IPS-18a (cell line): ENCODE measurements around the gene ADAMTS20.
"Not testable (repeated sequence)": the region's sequence is repeated elsewhere in the genome, so short reads cannot be mapped to it uniquely, and the experiment has no call there.

Source experiments
- H3K27ac ChIP-seq: one replicate; pipeline ENCODE4 v1.5.1; 2013; ENCODE audit warnings: low read length
- H3K27me3 ChIP-seq: one replicate; pipeline ENCODE4 v1.6.1; 2013; ENCODE audit warnings: mild to moderate bottlenecking, low read length; ENCODE audit not compliant: control insufficient read depth, insufficient read depth
- H3K36me3 ChIP-seq: one replicate; pipeline ENCODE4 v1.6.1; 2013; ENCODE audit warnings: low read depth, low read length; ENCODE audit not compliant: control insufficient read depth
- H3K4me1 ChIP-seq: one replicate; pipeline ENCODE4 v1.6.1; 2013; ENCODE audit warnings: low read depth, low read length; ENCODE audit not compliant: control insufficient read depth
- H3K4me3 ChIP-seq: one replicate; pipeline ENCODE4 v1.5.1; 2013; ENCODE audit warnings: low read length
- H3K9ac ChIP-seq: one replicate; pipeline ENCODE4 v1.6.1; 2013; ENCODE audit warnings: mild to moderate bottlenecking, low read length, moderate library complexity
- H3K9me3 ChIP-seq: one replicate; pipeline ENCODE4 v1.6.1; 2013; ENCODE audit warnings: low read depth, low read length; ENCODE audit not compliant: control insufficient read depth

ADAMTS20 gene

GRCh38 chr12:43349863-43350262 is 202.1 kb downstream of the ADAMTS20 start:
- no peak overlapping the region for H3K9ac ChIP-seq
- H3K9me3 ChIP-seq, result peaks cover 3% of the 10 kb centered on the region
- H3K36me3 ChIP-seq, result no peaks in the 10 kb centered on the region
- H3K4me1 ChIP-seq, result no peaks in the 10 kb centered on the region
- H3K27me3 ChIP-seq, result no peaks in the 10 kb centered on the region
- no peak overlapping the region for H3K27ac ChIP-seq
- H3K4me3 ChIP-seq, result no peak overlapping the region

- H3K9ac ChIP-seq, result no peak overlapping the region
- no peak overlapping the region for H3K27ac ChIP-seq
- peaks cover 9% of the 10 kb centered on the region for H3K9me3 ChIP-seq
- no peak overlapping the region for H3K4me3 ChIP-seq
- no peaks in the 10 kb centered on the region for H3K27me3 ChIP-seq
- no peaks in the 10 kb centered on the region for H3K4me1 ChIP-seq
- no peaks in the 10 kb centered on the region for H3K36me3 ChIP-seq
Measured at GRCh38 chr12:43348221-43348620, 203.8 kb downstream of the ADAMTS20 start.

- H3K36me3 ChIP-seq, result no peaks in the 10 kb centered on the region
- no peaks in the 10 kb centered on the region for H3K4me1 ChIP-seq
- H3K4me3 ChIP-seq, result no peak overlapping the region
- no peak overlapping the region for H3K27ac ChIP-seq
- H3K27me3 ChIP-seq, result no peaks in the 10 kb centered on the region
- H3K9ac ChIP-seq, result no peak overlapping the region
- peaks cover 9% of the 10 kb centered on the region for H3K9me3 ChIP-seq
Measured at GRCh38 chr12:43347026-43347425, 205.0 kb downstream of the ADAMTS20 start.

GRCh38 chr12:43345023-43345422 is 207.0 kb downstream of the ADAMTS20 start:
- no peak overlapping the region for H3K27ac ChIP-seq
- H3K4me3 ChIP-seq, result no peak overlapping the region
- no peak overlapping the region for H3K9ac ChIP-seq
- no peaks in the 10 kb centered on the region for H3K4me1 ChIP-seq
- H3K36me3 ChIP-seq, result no peaks in the 10 kb centered on the region
- no peaks in the 10 kb centered on the region for H3K27me3 ChIP-seq
- peaks cover 9% of the 10 kb centered on the region for H3K9me3 ChIP-seq

- not testable (repeated sequence) for H3K4me1 ChIP-seq
Measured at GRCh38 chr12:43341785-43342313, 210.2 kb downstream of the ADAMTS20 start.

GRCh38 chr12:43338848-43339526 is 213.0 kb downstream of the ADAMTS20 start:
- Histone ChIP-seq H3K9me3 (no peaks in the 10 kb centered on the region), H3K4me1 (peaks cover 9% of the 10 kb centered on the region), H3K27ac (no peak overlapping the region), H3K36me3 (no peaks in the 10 kb centered on the region), H3K27me3 (no peaks in the 10 kb centered on the region), H3K4me3 (no peak overlapping the region), H3K9ac (no peak overlapping the region)

More at GRCh38 chr12:43341785-43342313, 210.2 kb downstream of the ADAMTS20 start:
- H3K9me3 ChIP-seq, H3K4me3 ChIP-seq, H3K9ac ChIP-seq, H3K27me3 ChIP-seq, H3K36me3 ChIP-seq, H3K27ac ChIP-seq: not testable (repeated sequence)

GRCh38 chr12:43337571-43338444 is 214.2 kb downstream of the ADAMTS20 start:
- H3K9ac ChIP-seq, result no peak overlapping the region
- H3K9me3 ChIP-seq, result no peaks in the 10 kb centered on the region
- H3K4me1 ChIP-seq, result peaks cover 9% of the 10 kb centered on the region
- no peaks in the 10 kb centered on the region for H3K27me3 ChIP-seq
- H3K4me3 ChIP-seq, result no peak overlapping the region
- H3K27ac ChIP-seq, result no peak overlapping the region
- H3K36me3 ChIP-seq, result no peaks in the 10 kb centered on the region

GRCh38 chr12:43336962-43337555 is 214.9 kb downstream of the ADAMTS20 start:
- Histone ChIP-seq H3K27ac (no peak overlapping the region), H3K4me3 (no peak overlapping the region), H3K4me1 (peaks cover 9% of the 10 kb centered on the region), H3K9me3 (no peaks in the 10 kb centered on the region), H3K36me3 (no peaks in the 10 kb centered on the region), H3K27me3 (no peaks in the 10 kb centered on the region), H3K9ac (no peak overlapping the region)

GRCh38 chr12:43333644-43334043 is 218.4 kb downstream of the ADAMTS20 start:
- no peaks in the 10 kb centered on the region for H3K27me3 ChIP-seq
- peaks cover 7% of the 10 kb centered on the region for H3K4me1 ChIP-seq
- no peak overlapping the region for H3K4me3 ChIP-seq
- no peak overlapping the region for H3K27ac ChIP-seq
- no peak overlapping the region for H3K9ac ChIP-seq
- no peaks in the 10 kb centered on the region for H3K36me3 ChIP-seq
- H3K9me3 ChIP-seq, result no peaks in the 10 kb centered on the region

GRCh38 chr12:43332977-43333640 is 218.9 kb downstream of the ADAMTS20 start:
- Histone ChIP-seq H3K4me3 (no peak overlapping the region), H3K9ac (no peak overlapping the region), H3K27ac (no peak overlapping the region), H3K9me3 (no peaks in the 10 kb centered on the region), H3K4me1 (peaks cover 1% of the 10 kb centered on the region), H3K27me3 (no peaks in the 10 kb centered on the region), H3K36me3 (no peaks in the 10 kb centered on the region)

GRCh38 chr12:43331935-43332334 is 220.1 kb downstream of the ADAMTS20 start:
- Histone ChIP-seq H3K4me3 (no peak overlapping the region), H3K9ac (no peak overlapping the region), H3K9me3 (no peaks in the 10 kb centered on the region), H3K36me3 (no peaks in the 10 kb centered on the region), H3K27ac (no peak overlapping the region), H3K27me3 (no peaks in the 10 kb centered on the region), H3K4me1 (no peaks in the 10 kb centered on the region)
